ENCODE measurements around the gene HIVEP3.

The HIVEP3 gene

GRCh38 chr1:41547336-41547735 lies 371.4 kb downstream of the HIVEP3 start:
- DNase-seq: no peak

- DNase-seq: peak in 1 of 4 experiments; percentile 12
Measured at GRCh38 chr1:41546833-41547135, 371.9 kb downstream of the HIVEP3 start.

DNA sequence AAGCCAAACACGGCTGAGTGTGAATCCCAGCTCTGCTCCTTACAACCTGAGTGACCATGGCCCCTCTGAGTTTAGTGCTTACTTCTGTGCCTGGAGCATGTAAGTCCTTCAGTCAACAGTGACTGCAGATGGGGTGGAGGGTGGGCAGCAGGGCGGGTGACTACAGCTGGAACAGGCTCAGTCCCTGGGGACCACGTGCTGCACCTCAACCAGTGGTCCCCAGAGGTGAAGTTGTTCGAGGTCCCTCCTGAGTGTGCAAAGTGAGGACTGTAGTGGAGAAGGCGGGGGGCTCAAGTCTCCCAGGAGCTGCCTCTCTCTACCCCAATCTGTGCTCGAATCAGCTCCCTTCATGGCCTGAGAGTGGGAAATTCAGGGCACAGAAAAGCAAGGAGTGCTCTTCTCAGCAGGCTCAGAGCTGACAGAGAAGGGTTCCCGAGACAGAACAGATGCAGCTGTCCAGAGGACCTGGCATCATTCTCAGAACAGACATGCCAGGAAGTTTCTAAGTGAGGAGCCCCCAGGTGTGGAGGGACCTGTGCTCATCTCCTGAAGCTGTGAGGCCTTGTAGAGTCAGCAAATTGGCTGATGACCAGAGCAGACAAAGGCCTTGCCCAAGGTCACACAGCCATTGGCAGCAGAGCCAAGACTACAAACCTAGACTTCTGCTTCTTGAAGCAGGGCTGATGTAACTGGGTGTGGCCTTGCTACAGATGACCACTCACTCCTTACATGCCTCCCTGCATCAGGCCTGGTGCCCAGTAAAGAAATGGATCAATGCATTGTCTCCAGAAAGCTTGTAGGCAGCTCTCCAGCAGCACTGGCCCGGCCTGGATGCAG lies 372.5 kb downstream of the HIVEP3 start:
- DNase-seq: peak; percentile 32 to 66 (median 61)

DNA sequence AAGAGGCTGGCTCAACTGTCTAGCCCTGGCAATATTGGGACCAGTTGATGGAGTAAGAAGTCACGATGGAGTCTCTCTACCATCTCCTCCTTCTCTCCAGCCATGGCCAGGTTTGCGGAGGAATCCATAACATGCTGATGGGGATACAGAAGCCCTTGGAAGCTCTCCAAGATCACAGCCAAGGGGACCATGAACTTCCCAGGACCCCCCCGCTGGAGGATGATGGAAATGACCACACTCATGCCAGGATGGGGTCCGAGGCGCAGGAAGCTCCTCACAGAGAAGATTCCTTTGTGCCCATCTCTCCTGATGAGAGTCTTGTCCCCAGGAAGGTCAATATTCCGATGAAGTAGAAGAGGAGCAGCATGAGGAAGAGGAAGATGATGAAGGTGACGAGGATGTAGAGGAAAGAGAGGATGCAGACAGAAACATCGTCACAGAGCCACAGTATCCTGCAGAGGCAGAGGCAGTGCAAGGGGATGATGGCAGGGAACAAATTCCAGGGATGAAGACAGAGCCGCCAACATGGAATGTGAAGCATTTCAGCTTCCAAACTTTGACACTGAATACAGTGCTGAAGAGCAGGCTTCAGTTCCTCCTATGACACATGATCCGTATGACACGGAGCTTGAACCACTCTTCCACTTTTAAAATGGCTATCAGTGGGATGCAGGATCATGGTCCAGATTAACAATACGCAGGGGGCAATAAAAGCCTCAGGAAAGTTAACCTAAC lies 376.4 kb downstream of the HIVEP3 start:
- DNase-seq: peak in 1 of 4 experiments; percentile 26

DNA sequence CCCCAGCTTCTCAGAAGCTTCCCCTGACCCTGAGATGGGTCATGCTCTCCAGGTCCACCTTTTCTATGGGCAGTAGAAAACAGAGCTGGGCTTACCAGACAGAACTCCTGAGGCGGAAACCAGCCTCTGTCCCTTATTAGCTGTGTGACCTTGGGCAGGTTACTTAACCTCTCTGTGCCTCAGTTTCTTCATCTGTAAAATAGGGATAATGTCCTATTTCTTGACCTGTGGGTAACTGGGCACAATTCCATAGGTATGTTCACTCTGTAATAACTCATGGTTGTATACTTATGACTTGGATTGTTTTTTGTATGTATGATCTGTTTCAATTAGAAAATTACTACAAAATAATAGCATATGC lies 377.1 kb downstream of the HIVEP3 start:
- DNase-seq: no peak

GRCh38 chr1:41540886-41541591 lies 377.7 kb downstream of the HIVEP3 start:
- peak; percentile 80 to 90 (median 88) for DNase-seq

DNA sequence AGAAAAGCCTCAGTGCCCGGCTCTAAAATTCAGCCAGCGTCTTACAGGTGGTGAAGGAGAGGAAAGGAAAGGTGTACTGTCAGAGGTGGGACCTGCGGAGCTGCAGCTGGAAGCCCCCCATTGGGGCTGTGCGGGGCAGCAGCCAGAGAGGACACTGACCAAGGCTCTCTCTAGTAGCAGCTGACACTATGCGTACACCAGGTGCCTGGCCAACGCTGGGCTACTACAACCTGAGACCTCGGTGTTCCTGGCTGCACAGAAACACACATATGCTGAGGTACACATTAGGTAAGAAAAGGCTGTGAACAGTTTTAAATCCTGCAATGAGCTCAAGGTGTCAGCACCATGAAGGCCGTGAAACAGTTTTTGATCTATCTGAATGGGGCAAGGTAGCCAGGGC lies 378.7 kb downstream of the HIVEP3 start:
- DNase-seq: no peak

- DNase-seq: peak in 3 of 4 experiments; percentile 37 to 52 (median 43)
Measured at GRCh38 chr1:41539418-41539805, 379.3 kb downstream of the HIVEP3 start.

DNA sequence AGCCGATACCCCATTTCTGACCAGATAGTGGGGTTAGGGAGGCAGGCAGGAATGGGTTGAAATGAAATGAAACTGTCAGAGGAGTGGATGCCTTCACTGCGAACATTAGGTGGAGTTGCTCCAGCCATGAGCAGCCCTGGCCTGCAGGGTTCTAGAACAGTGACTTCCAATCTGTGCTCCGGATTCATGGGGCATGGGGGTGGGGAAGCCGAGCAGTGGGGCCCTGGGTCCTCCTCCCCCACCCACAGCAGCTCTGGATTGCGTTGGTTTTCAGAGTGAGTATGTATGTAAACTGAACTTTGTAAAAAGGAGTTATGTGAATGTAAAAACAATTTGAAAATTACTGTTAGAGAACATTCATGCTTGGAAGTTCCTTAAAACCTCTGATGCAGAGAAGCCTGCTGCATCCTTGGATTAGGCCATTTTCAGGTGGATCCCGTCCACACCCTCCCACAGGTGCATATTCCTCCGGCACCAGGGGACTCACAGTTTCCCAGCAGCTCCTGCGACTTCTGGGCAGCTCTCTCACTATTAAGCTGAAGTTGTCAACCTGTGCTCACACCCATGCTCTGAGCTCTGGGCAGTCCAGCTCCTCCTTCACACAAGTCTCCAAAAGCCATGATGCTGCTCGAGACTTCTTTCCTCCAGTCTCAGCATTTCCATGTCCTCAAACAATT lies 379.8 kb downstream of the HIVEP3 start:
- no peak for DNase-seq

- peak; percentile 38 to 67 (median 56) for DNase-seq
Measured at GRCh38 chr1:41537788-41538351, 380.9 kb downstream of the HIVEP3 start.

DNA sequence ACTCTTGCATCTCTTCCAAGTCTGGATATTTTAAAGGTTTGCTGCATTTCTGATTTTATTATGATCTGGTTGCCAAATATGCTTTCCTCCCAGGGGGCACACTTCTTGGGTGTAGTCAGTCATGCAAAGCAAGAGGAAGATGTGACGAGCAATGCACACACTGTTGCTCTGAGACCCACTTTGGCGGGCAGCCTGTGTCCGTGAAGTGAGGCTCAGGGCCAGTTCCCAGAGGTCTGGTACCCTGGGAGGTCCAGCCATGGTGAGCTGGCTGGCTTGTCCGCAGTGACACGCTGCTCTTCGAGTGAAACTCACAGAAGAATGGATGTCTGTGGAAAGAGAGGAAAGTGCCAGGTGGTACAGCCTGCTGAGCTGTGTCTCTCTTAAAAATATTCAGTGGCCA lies 381.5 kb downstream of the HIVEP3 start:
- DNase-seq: no peak

- peak; percentile 38 to 81 (median 71) for DNase-seq
Measured at GRCh38 chr1:41536361-41536802, 382.3 kb downstream of the HIVEP3 start.

GRCh38 chr1:41535716-41536115 lies 383.0 kb downstream of the HIVEP3 start:
- peak; percentile 56 to 84 (median 81) for DNase-seq

GRCh38 chr1:41535276-41535675 lies 383.4 kb downstream of the HIVEP3 start:
- peak in 2 of 4 experiments; percentile 54 to 75 for DNase-seq

GRCh38 chr1:41534181-41535076 lies 384.3 kb downstream of the HIVEP3 start:
- no peak for DNase-seq

DNA sequence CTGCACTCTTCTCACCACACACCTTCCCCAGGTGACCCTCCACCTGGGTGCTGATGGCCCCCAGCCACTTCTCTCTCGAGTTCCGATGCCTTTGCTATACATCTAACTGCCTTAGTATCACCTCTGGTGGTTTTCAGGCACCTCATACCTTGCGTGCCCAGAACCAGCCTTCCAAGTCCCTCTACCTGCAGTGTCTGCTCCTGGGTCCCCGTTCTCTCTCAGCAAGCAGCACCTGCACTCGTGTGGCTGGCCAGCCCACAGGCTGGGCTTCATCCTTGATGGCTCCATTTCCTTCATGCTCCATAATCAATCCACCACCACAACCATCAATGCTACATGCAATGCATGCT lies 385.0 kb downstream of the HIVEP3 start:
- no peak for DNase-seq

DNA sequence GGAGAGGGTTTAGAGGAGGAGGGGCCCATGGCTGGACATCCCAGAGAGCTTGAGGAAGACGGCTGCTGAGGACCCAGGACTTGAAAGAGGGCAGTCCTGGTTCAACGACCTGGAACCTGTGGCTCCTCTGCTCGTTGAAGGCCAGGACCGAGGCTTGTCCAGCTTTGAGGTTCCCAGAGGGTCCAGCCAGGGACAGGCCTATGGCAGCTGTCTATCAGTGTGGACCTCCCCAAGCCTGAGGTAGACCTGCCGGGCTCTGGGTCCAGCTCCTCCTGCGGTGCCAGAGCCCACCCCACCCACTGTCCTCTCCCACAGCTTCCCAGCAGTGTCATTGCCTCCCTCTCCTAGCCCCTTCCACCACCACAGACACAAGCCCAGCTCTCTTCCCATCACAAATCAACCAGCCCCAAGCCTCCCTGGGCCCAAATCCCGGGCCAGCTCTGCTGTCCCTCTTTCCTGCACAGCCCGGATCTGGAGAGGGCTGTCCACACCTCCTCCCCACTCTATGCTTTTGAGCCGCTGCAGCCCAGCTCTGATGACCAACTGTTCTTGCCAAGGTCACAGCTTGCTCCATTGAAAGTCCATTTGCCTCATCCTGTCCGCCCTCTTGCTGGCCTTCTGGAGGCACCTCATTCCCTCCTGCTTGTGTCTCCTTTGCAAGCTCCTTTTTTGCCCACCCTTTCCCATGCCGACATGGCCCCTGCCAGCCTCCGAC lies 385.5 kb downstream of the HIVEP3 start:
- no peak for DNase-seq

- no peak for DNase-seq
Measured at GRCh38 chr1:41532206-41532975, 386.3 kb downstream of the HIVEP3 start.

DNA sequence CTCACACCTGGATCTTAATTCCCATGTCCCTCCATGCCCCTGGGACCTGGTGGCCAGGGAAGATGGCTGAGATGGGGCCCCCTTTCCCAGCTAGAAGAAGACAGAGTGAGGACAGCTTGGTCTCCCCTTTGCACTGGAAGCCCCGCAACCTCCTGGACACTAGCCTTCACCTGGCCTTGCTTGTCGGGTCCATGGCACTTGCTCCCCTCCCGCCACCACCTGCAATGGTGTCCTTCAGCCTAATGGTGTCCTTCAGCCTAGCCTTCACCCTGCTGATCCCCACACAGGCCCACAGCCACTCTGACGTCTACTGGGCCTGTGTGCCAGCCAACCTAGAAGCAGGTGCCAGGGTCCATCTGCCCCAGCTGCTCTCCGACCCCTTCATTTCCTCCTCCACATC lies 388.3 kb downstream of the HIVEP3 start:
- DNase-seq: no peak

All from suppressor macrophage (primary cell).